HL-60/S4 treated with phorbol 12-myristate 13-acetate at 8.2 ng/mL for 4 days and 3 days (cell line): ENCODE results near the gene PRR23E.

Experiments used
- in situ Hi-C: fragments of 300-500 bp; cut with MboI; formaldehyde crosslinking; loops from 2 replicates; pipeline ENCODE4 v1.15.0; 2022; ENCODE audit warnings: low sequenced_read_pairs

The PRR23E gene

DNA sequence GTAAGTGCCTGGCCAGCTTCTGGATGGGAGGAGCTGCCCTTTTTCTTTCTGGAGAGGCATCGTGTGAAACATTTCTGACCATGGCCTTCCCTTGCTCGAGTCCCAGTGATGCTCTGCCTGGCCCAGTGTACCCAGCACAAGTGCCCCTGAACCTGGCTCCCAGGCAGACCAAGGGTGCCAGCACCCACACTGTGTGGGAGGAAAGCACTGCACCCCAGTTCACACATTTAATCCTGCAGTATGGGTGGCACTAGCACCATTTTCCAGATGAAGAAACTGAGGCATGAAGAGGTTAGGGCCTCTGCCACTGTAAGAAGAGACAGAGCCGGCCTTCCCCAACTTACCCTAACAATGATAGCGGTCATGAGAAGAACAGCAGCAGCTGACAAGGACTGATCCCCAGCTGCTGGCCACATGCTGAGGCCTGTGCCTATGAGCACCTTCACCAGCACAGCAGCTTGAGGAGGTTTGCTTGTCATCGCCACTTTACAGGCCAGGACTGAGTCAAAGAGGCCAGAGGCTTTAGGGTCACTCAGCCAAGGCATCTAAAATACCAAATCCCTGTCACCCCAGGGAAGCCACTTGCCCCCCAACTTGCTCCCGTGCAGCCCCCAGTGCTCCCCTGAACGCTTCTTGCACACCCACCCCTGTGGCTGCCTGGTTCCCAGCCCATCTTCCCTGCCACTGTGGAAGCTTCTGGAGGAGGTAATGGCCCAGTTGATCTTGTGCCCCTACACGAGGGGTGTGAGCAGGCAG is 15.0 kb downstream of the PRR23E start:
- in situ Hi-C loops = no loop called here

DNA sequence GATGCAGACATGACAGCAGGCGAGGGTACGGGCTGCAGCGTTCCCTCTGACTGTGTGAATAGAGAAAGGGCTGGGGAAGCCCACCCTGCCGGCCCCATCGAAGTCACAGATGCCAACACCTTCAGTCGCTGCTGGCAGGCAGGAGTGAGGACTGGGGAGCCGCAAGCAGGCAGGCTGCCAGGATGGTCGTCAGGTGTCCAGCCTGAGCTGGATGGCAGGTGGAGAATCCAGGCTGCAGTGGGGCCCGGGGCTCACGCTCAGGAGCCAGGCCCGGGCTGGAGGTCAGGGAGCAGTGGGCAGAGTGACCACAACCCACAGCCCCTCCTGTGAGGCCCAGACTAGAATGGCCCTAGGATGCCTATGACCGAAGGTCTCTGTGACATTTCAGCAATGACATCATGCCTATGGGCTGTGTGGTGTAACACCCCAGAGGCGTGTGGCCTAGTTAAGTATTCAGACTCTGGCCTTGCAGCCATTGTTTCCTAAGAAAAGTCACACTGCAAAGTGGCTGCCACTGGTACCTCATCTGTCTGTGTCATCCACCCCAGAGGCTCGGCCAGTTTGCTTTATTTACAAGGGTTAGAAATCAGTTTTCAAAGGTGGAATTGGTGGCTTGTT is 15.7 kb downstream of the PRR23E start:
- in situ Hi-C loops = no loop called here

DNA sequence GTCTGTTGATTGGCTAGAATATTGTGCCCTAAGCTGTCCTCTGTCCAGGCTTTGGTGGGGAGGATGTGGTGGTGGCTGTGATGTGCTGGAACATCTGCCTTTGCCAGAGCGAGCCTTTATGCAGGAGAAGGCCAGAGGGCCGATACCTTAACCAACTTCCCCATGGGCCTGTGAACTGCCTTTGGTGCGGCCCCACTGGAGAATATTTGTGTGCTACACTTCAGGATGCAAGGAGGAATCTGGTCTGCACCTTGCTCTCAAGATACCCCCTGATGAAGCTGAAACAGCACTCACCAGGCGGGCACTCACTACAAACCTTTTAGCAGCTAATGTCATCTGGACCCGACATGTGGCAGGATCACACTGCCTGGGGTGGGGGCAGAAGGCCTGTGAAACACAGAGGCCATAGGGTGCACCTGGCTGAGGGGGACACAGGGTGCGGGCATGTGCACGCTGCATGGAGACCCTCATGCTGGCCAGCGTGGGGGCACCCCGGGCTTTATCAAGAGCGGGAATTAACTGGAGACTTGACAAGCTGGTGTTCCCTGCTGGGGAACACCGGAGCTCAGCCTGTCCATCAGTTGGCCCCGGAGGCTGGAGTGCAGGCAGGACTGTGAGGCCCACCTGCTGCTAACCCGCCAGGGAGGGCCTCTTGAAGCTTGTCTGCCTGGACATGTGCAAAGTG is 16.4 kb downstream of the PRR23E start:
- in situ Hi-C loops = no loop called here

GRCh38 chr3:127209840-127210653 is 17.1 kb downstream of the PRR23E start:
- in situ Hi-C loops = no loop called here

- in situ Hi-C loops = no loop called here
These were observed 17.7 kb downstream of the PRR23E start for GRCh38 chr3:127210654-127210943.

GRCh38 chr3:127211118-127212060 is 18.5 kb downstream of the PRR23E start:
- in situ Hi-C loops = no loop called here

DNA sequence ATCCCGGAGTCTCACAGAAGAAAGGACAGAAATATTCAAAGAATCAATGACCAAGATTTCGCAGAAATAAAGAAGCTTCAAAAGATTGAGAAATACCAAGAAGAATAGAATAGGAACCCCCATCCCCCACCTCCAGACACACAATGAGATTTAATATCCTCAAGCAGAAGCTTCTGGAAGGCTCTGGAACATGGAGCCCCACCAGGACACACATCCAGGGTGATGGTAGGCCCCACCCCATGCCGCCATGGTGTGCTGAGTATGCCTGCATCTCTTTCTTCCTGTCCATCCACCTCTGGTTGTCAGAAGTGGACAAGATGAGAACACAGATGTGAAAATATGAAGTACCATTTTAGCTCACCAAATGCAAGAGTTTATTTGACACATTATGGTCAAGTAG is 19.3 kb downstream of the PRR23E start:
- in situ Hi-C loops = no loop called here

- in situ Hi-C loops = no loop called here
These were observed 19.8 kb downstream of the PRR23E start for GRCh38 chr3:127212711-127213110.

DNA sequence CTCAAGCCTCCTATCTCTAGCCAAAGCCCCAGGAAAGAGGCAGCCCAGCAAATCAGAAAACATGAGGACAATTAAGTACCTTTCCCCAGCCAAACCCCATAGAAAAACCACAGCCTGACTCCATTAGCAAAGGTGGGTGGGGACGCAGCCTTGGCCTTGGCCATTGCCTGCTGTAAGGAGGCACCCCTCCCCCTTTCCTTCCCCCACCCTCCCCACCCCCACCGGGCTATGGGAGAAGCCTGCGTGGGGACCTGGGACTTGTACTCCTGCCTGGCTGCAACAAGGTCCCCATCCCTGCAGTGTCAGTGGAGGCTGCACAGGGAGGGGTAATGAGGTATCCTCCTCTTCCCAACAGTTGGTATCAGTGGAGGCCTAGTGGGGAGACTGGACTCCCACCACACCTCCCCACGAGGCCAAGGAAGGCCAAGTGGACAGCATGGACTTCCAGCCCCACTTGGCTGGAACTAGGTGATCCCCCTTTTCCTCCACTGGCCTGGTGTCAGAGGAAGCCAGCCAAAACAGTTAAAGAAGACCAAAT is 20.5 kb downstream of the PRR23E start:
- in situ Hi-C loops = no loop called here

- in situ Hi-C loops = no loop called here
These were observed 22.0 kb downstream of the PRR23E start for GRCh38 chr3:127214975-127215374.

DNA sequence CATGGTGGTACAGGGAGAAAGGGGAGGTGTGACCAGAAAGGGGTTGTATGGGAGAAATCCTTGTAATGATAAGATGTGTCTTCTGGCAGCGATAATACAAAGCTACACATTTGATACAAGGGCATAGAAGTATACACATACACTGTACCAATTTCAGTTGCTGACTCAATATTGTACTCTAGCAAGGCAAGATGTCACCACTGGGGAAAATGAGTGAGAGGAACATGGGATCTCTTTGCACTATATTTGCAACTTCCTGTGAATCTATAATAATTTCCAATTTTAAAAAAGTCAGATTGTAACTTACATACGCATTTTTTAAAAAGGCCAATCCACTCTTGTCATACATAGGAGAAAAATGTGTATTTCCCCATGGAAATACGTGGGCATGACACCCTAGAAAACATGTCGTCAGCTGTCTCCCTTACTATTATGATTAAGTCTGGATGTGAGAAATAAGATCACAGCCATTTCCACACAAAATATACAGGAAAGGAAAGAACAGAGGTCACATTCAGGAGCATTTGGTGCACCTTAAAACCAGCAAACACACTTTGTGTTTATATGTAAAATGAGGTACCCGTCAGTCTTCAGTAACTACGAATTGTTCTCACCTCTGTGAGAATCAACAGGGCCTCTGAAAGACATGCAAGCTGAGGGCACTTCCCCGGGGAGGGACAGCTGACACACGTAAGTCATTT is 22.9 kb downstream of the PRR23E start:
- in situ Hi-C loops = no loop called here

GRCh38 chr3:127216415-127217261 is 23.7 kb downstream of the PRR23E start:
- in situ Hi-C loops = no loop called here

DNA sequence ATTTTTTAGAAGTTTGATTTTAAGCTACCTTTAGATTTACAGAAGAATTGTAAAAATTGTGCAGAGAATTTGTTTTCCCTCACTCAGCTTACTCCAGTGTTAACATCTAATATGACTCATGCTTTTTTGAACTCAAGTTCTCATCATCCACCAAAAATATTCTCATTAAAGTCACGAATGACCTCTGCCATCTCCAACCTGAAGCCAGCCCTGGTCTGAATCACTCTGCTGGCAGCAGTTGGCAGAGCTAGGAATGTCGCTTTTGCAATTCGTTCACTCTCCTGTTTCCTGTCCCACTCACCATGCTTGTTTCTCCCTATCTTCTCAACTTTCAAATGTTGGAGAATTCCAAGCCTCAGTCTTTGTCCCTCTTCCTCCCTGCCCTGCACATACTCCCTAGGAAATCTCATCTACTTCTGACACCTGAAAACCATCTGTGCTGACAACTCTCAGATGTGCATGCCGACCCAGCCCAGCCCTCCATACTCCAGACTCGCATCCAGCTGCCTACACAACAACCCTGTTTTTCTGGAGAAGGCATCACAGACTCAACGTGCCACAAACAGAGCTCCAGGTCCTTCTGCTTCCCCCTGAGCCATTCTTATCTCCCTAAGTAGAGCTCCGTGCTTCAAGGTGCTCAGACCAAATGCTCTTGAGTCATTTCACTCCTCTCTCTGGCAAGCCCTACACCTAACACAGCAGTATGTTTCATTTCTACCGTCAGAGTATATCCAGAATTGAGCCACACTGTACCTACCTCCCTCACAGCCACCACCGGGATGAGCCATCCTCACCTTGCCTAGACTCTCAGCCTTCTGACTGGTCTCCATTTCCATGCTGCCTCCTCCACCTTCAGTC is 24.9 kb downstream of the PRR23E start:
- in situ Hi-C loops = no loop called here

GRCh38 chr3:127218454-127218922 is 25.6 kb downstream of the PRR23E start:
- in situ Hi-C loops = no loop called here

DNA sequence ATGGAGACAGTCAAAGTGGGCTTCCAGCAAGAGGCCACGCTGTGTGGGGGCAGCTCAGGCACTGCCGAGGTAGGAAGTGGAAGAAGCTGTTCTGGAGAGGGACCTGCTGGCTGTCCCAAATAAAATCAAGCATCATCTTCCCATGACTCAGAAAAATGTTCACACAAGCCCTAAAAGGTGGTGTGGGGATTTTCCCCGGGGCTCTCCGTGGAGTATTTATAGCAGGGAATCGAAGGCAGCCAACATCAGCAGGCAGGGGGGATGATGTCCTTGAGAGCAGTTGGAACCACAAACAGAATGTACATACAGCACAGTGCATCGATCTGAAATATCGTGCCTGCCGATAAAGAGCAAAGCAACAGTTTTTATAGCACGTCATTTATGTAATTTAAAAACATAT is 27.6 kb downstream of the PRR23E start:
- in situ Hi-C loops = no loop called here

DNA sequence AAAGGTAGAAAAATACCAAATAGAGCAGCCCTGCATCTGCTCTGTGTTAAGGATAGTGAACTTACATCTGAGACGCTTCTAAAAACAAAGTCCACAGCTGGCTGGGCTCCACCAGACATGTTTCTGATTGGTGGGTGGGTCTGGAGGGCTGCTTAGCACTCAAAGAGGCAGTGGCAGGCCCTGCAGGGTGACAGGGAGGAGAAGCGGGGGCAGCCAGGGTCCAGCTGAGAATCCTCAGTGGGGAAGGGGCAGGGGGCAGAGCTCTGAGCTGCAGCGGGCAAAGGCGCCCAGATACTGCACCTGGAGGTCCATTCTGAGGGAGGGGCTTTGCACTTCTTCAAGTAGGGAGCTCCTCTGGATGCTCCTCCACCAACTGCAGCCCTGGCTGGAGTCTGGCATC is 28.1 kb downstream of the PRR23E start:
- in situ Hi-C loops = no loop called here

DNA sequence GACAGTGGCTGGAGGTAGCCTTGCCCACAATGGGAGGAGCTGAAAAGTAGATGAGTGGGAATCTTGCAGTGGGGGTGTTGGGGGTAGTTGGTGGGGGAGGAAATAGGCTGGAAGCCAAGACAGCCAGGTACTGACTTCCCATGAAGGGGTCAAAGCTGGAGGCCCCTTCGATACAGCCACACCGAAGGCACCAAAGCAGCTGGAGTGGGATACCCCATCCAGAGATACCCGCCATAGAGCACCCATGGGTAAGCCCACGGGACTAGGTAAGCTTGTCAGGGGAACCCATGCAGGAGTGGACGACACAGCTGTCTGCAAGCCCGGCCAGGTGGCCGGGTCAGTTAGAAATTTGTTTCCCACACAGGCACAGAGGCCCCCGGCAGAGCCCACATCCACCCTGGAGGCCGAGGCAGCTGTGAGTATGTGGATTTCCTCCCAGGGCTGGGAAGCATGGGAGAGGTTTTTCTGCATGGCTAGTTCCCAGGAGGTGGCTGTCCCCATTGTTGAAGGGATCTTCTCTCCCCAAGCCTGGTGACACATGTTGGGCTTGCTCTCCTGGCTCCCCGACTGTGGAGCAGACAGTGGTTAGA is 28.6 kb downstream of the PRR23E start:
- in situ Hi-C loops = no loop called here
